Uterus (tissue), 2 donors: ENCODE results near the gene MGRN1.

ENCODE experiments used
- POLR2A ChIP-seq, 2 donors: fragments of 450-650 bp; IDR thresholded peaks; one replicate each; pipeline ENCODE4 v1.6.1; 2016; ENCODE audit warnings: antibody characterized with exemption in 2 of 2, mild to moderate bottlenecking in 1 of 2, moderate library complexity in 1 of 2
- TF ChIP-seq, protein P1 (sequence below), 4 experiments: fragments of 200-600 bp in 2 of 4; fragments of 450-650 bp in 2 of 4; sonication (generic) in 2 of 4; IDR thresholded peaks; one replicate each; pipeline ENCODE4 v1.5.1; 2016 to 2019; ENCODE audit warnings: antibody characterized with exemption in 4 of 4, mild to moderate bottlenecking in 2 of 4, moderate library complexity in 1 of 4

DNA sequence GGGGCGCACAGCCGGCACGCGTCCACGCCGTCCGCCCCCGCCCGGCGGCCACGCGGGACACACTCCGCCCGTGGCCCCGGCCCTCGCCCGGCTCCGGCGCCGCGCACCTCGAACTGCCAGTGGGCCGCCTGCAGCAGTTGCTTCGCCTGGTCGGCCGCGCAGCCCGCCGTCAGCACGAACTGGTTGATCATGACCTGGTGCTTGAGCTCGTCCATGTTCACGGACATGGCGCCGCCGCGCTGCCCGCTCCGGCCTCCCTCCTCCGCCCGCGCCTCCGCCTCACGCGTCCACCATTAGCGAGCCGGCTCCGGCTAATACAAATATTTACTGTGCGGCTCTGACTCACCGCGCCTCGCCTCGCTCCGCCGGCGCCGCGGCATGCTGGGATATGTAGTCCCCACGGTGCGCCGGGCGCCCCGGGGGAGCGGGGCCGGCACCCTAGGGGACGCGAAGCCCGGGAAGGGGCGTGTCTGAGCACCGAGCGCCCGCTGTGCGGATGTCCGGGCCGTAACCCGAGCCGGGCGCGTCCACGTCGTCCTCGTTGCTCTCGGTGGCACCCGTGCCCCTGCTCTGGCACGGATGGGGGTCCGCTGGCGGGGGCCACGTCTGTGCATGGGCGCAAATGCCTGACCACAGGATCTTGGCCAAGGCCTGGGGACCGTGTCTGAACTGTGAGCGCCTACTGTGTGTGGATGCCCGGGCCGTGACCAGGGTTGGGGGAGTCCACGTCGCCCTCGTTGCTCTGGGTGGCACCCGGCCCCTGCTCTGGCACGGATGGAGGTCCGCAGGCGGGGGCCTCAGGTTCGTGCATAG lies 9.8 kb upstream of the MGRN1 start, which contains the start of gene UBALD1:
- TF ChIP-seq, protein P1, sequence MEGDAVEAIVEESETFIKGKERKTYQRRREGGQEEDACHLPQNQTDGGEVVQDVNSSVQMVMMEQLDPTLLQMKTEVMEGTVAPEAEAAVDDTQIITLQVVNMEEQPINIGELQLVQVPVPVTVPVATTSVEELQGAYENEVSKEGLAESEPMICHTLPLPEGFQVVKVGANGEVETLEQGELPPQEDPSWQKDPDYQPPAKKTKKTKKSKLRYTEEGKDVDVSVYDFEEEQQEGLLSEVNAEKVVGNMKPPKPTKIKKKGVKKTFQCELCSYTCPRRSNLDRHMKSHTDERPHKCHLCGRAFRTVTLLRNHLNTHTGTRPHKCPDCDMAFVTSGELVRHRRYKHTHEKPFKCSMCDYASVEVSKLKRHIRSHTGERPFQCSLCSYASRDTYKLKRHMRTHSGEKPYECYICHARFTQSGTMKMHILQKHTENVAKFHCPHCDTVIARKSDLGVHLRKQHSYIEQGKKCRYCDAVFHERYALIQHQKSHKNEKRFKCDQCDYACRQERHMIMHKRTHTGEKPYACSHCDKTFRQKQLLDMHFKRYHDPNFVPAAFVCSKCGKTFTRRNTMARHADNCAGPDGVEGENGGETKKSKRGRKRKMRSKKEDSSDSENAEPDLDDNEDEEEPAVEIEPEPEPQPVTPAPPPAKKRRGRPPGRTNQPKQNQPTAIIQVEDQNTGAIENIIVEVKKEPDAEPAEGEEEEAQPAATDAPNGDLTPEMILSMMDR (IDR thresholded peaks at IDR 0.05): peak in 1 of 4 experiments; percentile 7
- TF ChIP-seq POLR2A (IDR thresholded peaks at IDR 0.05): peak; percentile 94 to 98
